Measurements from ENCODE around the gene FCRL5.

The FCRL5 gene

GRCh38 chr1:157483635-157484034 is 68.7 kb downstream of the FCRL5 start:
- TF ChIP-seq EZH2 (IDR thresholded peaks at IDR 0.05; ENCODE audit: borderline replicate concordance, low read depth, low read length, severe bottlenecking) (no peak), CTCF (IDR thresholded peaks at IDR 0.05; ENCODE audit: borderline replicate concordance, extremely low read depth, low read length, poor library complexity, severe bottlenecking) (no peak)
- Histone ChIP-seq H3K27me3 (ENCODE audit: insufficient read depth, low read length, poor library complexity) (peaks cover 16% of the 10 kb centered on the region), H3K9ac (ENCODE audit: low read depth, low read length) (no peak overlapping the region), H3K4me1 (ENCODE audit: insufficient read depth, low read length) (no peaks in the 10 kb centered on the region), H3K79me2 (ENCODE audit: insufficient read depth, low read length) (no peaks in the 10 kb centered on the region), H3K4me3 (ENCODE audit: low read depth in 1 of 2, low read length in 2 of 2) (no peak overlapping the region), H2AFZ (ENCODE audit: low read depth, low read length) (no peak overlapping the region), H3K27ac (ENCODE audit: low read length) (no peak overlapping the region), H3K9me3 (ENCODE audit: insufficient read depth, low read length, severe bottlenecking) (no peaks in the 10 kb centered on the region), H3K4me2 (ENCODE audit: insufficient read depth, low read length) (no peak overlapping the region), H3K36me3 (ENCODE audit: insufficient read depth, low read length) (no peaks in the 10 kb centered on the region), H4K20me1 (ENCODE audit: insufficient read depth, low read length) (no peaks in the 10 kb centered on the region)
- ATAC-seq (ENCODE audit: insufficient read depth, low read depth), result no peak
- DNase-seq, result no peak

- no peak overlapping the region for H3K4me2 ChIP-seq (ENCODE audit: insufficient read depth, low read length)
- H2AFZ ChIP-seq (ENCODE audit: low read depth, low read length), result no peak overlapping the region
- DNase-seq, result no peak
- peaks cover 2% of the 10 kb centered on the region for H3K9me3 ChIP-seq (ENCODE audit: insufficient read depth, low read length, severe bottlenecking)
- peaks cover 16% of the 10 kb centered on the region for H3K27me3 ChIP-seq (ENCODE audit: insufficient read depth, low read length, poor library complexity)
- no peaks in the 10 kb centered on the region for H3K79me2 ChIP-seq (ENCODE audit: insufficient read depth, low read length)
- no peak for ATAC-seq (ENCODE audit: insufficient read depth, low read depth)
- H4K20me1 ChIP-seq (ENCODE audit: insufficient read depth, low read length), result no peaks in the 10 kb centered on the region
- no peak overlapping the region for H3K9ac ChIP-seq (ENCODE audit: low read depth, low read length)
- no peak overlapping the region for H3K27ac ChIP-seq (ENCODE audit: low read length)
- no peaks in the 10 kb centered on the region for H3K4me1 ChIP-seq (ENCODE audit: insufficient read depth, low read length)
- TF ChIP-seq CTCF (IDR thresholded peaks at IDR 0.05; ENCODE audit: borderline replicate concordance, extremely low read depth, low read length, poor library complexity, severe bottlenecking) (no peak), EZH2 (IDR thresholded peaks at IDR 0.05; ENCODE audit: borderline replicate concordance, low read depth, low read length, severe bottlenecking) (no peak)
- H3K4me3 ChIP-seq (ENCODE audit: low read depth in 1 of 2, low read length in 2 of 2), result no peak overlapping the region
- H3K36me3 ChIP-seq (ENCODE audit: insufficient read depth, low read length), result no peaks in the 10 kb centered on the region
Measured at GRCh38 chr1:157482717-157483116, 69.6 kb downstream of the FCRL5 start.

- ATAC-seq (ENCODE audit: insufficient read depth, low read depth) (no peak), DNase-seq (no peak)
- Histone ChIP-seq H3K27me3 (ENCODE audit: insufficient read depth, low read length, poor library complexity) (peaks cover 16% of the 10 kb centered on the region), H3K4me2 (ENCODE audit: insufficient read depth, low read length) (no peak overlapping the region), H3K36me3 (ENCODE audit: insufficient read depth, low read length) (no peaks in the 10 kb centered on the region), H3K79me2 (ENCODE audit: insufficient read depth, low read length) (no peaks in the 10 kb centered on the region), H3K9ac (ENCODE audit: low read depth, low read length) (no peak overlapping the region), H3K4me1 (ENCODE audit: insufficient read depth, low read length) (no peaks in the 10 kb centered on the region), H3K27ac (ENCODE audit: low read length) (no peak overlapping the region), H2AFZ (ENCODE audit: low read depth, low read length) (no peak overlapping the region), H3K4me3 (ENCODE audit: low read depth in 1 of 2, low read length in 2 of 2) (no peak overlapping the region), H4K20me1 (ENCODE audit: insufficient read depth, low read length) (no peaks in the 10 kb centered on the region), H3K9me3 (ENCODE audit: insufficient read depth, low read length, severe bottlenecking) (peaks cover 2% of the 10 kb centered on the region)
- TF ChIP-seq EZH2 (IDR thresholded peaks at IDR 0.05; ENCODE audit: borderline replicate concordance, low read depth, low read length, severe bottlenecking), result no peak
- no peak for TF ChIP-seq CTCF (IDR thresholded peaks at IDR 0.05; ENCODE audit: borderline replicate concordance, extremely low read depth, low read length, poor library complexity, severe bottlenecking)
Measured at GRCh38 chr1:157482174-157482573, 70.1 kb downstream of the FCRL5 start.

GRCh38 chr1:157478030-157478429 is 74.3 kb downstream of the FCRL5 start:
- Histone ChIP-seq H3K4me1 (ENCODE audit: insufficient read depth, low read length) (no peaks in the 10 kb centered on the region), H4K20me1 (ENCODE audit: insufficient read depth, low read length) (no peaks in the 10 kb centered on the region), H3K79me2 (ENCODE audit: insufficient read depth, low read length) (no peaks in the 10 kb centered on the region), H3K9ac (ENCODE audit: low read depth, low read length) (no peak overlapping the region), H3K27ac (ENCODE audit: low read length) (no peak overlapping the region), H3K4me2 (ENCODE audit: insufficient read depth, low read length) (no peak overlapping the region), H2AFZ (ENCODE audit: low read depth, low read length) (no peak overlapping the region), H3K27me3 (ENCODE audit: insufficient read depth, low read length, poor library complexity) (peaks cover 8% of the 10 kb centered on the region), H3K36me3 (ENCODE audit: insufficient read depth, low read length) (no peaks in the 10 kb centered on the region), H3K4me3 (ENCODE audit: low read depth in 1 of 2, low read length in 2 of 2) (no peak overlapping the region), H3K9me3 (ENCODE audit: insufficient read depth, low read length, severe bottlenecking) (peaks cover 2% of the 10 kb centered on the region)
- DNase-seq (no peak), ATAC-seq (ENCODE audit: insufficient read depth, low read depth) (no peak)
- TF ChIP-seq EZH2 (IDR thresholded peaks at IDR 0.05; ENCODE audit: borderline replicate concordance, low read depth, low read length, severe bottlenecking), result no peak
- TF ChIP-seq CTCF (IDR thresholded peaks at IDR 0.05; ENCODE audit: borderline replicate concordance, extremely low read depth, low read length, poor library complexity, severe bottlenecking), result no peak

All from DND-41 (cell line).